GM13977 (cell line): ENCODE data around the gene TMPRSS2.

Experiments
- DNase-seq: peaks from one replicate; pipeline ENCODE4 v3.0.0; 2012; ENCODE audit warnings: low spot score
- CTCF ChIP-seq: IDR thresholded peaks from 2 replicates; pipeline ENCODE4 v1.5.1; 2012; ENCODE audit warnings: mild to moderate bottlenecking, control low read depth; ENCODE audit not compliant: insufficient read depth; ENCODE audit errors: extremely low read depth, missing control alignments
- in situ Hi-C: fragments of 300-500 bp; cut with MboI; formaldehyde crosslinking; loops from one replicate; pipeline ENCODE4 v1.12.0; 2022; ENCODE audit warnings: low sequenced_read_pairs, low pct_unique_long_range_greater_than_20kb, mixed read lengths, inconsistent platforms; ENCODE audit not compliant: unreplicated experiment

Gene TMPRSS2

GRCh38 chr21:41429925-41430491, 78.0 kb downstream of the TMPRSS2 start:
- TF ChIP-seq CTCF: no peak

GRCh38 chr21:41429305-41429704, 78.7 kb downstream of the TMPRSS2 start:
- no peak for DNase-seq
- in situ Hi-C loops: no loop called here
- no peak for TF ChIP-seq CTCF

More at GRCh38 chr21:41429925-41430491, 78.0 kb downstream of the TMPRSS2 start:
- no peak for DNase-seq
- in situ Hi-C loops: no loop called here

GRCh38 chr21:41428847-41429246, 79.1 kb downstream of the TMPRSS2 start:
- in situ Hi-C loops: no loop called here
- no peak for TF ChIP-seq CTCF
- DNase-seq: no peak

- DNase-seq: no peak
- TF ChIP-seq CTCF: no peak
- in situ Hi-C loops: no loop called here
Observed at GRCh38 chr21:41428311-41428710, 79.6 kb downstream of the TMPRSS2 start.

GRCh38 chr21:41427556-41427955, 80.4 kb downstream of the TMPRSS2 start:
- in situ Hi-C loops: no loop called here
- TF ChIP-seq CTCF: no peak
- DNase-seq: no peak

- no peak for DNase-seq
- in situ Hi-C loops: no loop called here
- no peak for TF ChIP-seq CTCF
Observed at GRCh38 chr21:41426676-41427404, 81.1 kb downstream of the TMPRSS2 start.
